Renal pelvis (tissue), 4 donors: ENCODE measurements around the gene SRGAP2. TPM values are rescaled to one million over a fixed set of nuclear protein-coding genes. Genes with fewer than 3 reads are reported as not detected.
"Not testable (repeated sequence)": the region's sequence is repeated elsewhere in the genome, so short reads cannot be mapped to it uniquely, and the experiment has no call there.

Source experiments
- DNase-seq: peaks from one replicate; pipeline ENCODE4 v3.0.0-alpha.2; 2013
- polyA plus RNA-seq, 3 donors: library from polyadenylated mRNA; unstranded; fragments of 120-200 nt; gene quantifications; one replicate each; pipeline ENCODE4 v1.2.1, GENCODE V29; 2013; ENCODE audit not compliant: insufficient read length in 3 of 3

SRGAP2 gene
- polyA plus RNA-seq, 3 donors = 54.9 to 65.0 (median 63.4) TPM

GRCh38 chr1:206196748-206197424 is 6.5 kb upstream of the SRGAP2 start:
- DNase-seq = not testable (repeated sequence)

- DNase-seq = peak; percentile 99
Observed at GRCh38 chr1:206202789-206203363, 465 bp upstream of the SRGAP2 start, which contains the start of gene FAM72A. FAM72A (minus strand) TSS chr1:206202839; CDS start chr1:206202025, 814 bp downstream.

- DNase-seq = not testable (repeated sequence)
Observed at GRCh38 chr1:206204159-206204511, 794 bp downstream of the SRGAP2 start.

- DNase-seq = not testable (repeated sequence)
Observed at GRCh38 chr1:206204871-206205270, 1.5 kb downstream of the SRGAP2 start.

- DNase-seq = not testable (repeated sequence)
Observed at GRCh38 chr1:206205569-206205968, 2.2 kb downstream of the SRGAP2 start.

- DNase-seq = not testable (repeated sequence)
Observed at GRCh38 chr1:206210802-206211201, 7.5 kb downstream of the SRGAP2 start.

GRCh38 chr1:206215600-206216392 is 12.5 kb downstream of the SRGAP2 start:
- DNase-seq = not testable (repeated sequence)

GRCh38 chr1:206218285-206218684 is 14.9 kb downstream of the SRGAP2 start:
- not testable (repeated sequence) for DNase-seq

- DNase-seq = not testable (repeated sequence)
Observed at GRCh38 chr1:206218765-206219164, 15.4 kb downstream of the SRGAP2 start.

GRCh38 chr1:206219514-206220331 is 16.4 kb downstream of the SRGAP2 start:
- not testable (repeated sequence) for DNase-seq

- not testable (repeated sequence) for DNase-seq
Observed at GRCh38 chr1:206220332-206221000, 17.1 kb downstream of the SRGAP2 start.

GRCh38 chr1:206221585-206221984 is 18.2 kb downstream of the SRGAP2 start:
- not testable (repeated sequence) for DNase-seq

GRCh38 chr1:206224190-206224776 is 20.9 kb downstream of the SRGAP2 start:
- not testable (repeated sequence) for DNase-seq

- not testable (repeated sequence) for DNase-seq
Observed at GRCh38 chr1:206225386-206225785, 22.0 kb downstream of the SRGAP2 start.

- not testable (repeated sequence) for DNase-seq
Observed at GRCh38 chr1:206226886-206227285, 23.5 kb downstream of the SRGAP2 start.

- not testable (repeated sequence) for DNase-seq
Observed at GRCh38 chr1:206229286-206229685, 25.9 kb downstream of the SRGAP2 start.

GRCh38 chr1:206231989-206232388 is 28.6 kb downstream of the SRGAP2 start:
- not testable (repeated sequence) for DNase-seq

GRCh38 chr1:206232970-206233645 is 29.8 kb downstream of the SRGAP2 start:
- DNase-seq = not testable (repeated sequence)

- DNase-seq = not testable (repeated sequence)
Observed at GRCh38 chr1:206234189-206234916, 31.0 kb downstream of the SRGAP2 start.
